COR-L47 (cell line): ENCODE results near the gene COL18A1.
"Not testable (repeated sequence)": the region's sequence is repeated elsewhere in the genome, so short reads cannot be mapped to it uniquely, and the experiment has no call there.

Experiments
- DNase-seq: peaks from one replicate; lab custom pipeline; 2025; lab: John Stamatoyannopoulos, UW

COL18A1 gene

DNA sequence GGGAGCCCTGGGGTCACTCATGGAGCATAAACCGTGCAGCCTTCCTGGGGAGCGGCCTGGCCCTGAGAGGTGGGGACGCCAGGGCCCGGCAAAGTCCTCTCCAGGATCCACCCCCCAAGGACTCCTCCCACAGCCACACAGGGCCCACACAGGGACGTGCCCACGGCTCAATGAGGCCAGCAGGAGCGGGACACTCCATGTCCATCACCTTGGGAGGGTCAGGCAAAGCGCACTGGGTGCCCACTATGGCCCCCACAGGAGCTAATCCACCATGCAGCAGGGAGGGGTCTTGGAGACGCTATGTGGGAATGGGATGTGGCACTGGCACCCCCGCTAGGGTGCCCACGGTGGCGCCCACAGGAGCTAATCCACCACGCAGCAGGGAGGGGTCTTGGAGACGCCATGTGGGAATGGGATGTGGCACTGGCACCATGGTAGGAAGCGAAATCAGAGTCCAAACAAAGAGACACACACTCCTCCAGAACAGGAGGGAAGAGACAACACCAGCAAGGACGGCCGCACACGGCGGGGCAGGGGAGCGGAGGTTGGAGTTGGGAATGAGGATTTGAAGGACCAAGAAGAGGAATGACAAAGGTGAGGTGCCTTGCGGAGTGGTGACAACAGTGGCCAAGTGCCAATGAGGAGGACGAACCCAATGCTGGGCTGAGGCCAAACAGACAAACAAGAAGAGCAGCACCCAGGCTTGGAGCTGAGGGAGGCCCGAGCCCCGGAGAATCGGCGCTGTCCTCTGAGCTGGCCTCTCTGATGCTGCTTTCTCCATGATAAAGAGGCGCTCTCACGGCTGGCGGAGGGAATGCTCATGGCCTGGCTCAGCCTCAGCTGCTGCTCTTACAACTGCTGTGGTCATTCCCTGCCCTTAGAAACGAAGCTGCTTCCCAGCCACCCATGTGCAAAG, 155.4 kb downstream of the COL18A1 start:
- DNase-seq, result no peak

DNA sequence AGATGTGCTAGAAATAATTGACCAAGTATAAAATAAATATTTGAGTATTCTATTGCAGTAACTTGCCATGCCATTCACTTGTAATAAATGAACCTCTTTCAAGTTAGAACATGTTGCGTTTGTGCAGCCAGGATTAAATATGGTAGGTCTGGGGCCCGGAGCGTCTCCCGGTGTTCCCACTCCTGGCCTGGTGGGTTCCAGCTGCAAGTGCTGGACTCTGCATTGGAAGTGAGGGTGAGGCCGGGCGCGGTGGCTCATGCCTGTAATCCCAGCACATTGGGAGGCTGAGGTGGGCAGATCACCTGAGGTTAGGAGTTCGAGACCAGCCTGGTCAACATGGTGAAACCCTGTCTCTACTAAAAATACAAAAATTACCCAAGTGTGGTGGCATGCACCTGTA, 156.3 kb downstream of the COL18A1 start:
- DNase-seq, result not testable (repeated sequence)

DNA sequence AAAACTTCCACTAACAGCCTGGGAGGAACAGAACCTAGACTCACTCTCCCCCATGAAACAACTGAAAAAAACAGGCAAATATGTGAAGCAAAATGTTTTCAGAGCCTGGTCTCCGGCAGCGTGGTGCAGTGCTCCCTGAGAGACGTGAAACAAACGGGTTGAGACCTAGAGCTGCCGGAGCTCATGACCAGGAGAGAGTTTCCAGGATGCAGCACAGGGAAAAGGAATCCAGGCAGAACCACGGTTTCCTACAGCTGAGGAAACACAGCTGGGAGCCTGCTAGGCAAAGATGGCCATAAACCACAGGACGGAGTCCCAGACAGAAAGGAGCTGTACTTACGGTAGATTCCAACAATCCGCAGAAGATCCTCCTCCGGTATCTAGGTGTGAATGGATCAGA, 157.4 kb downstream of the COL18A1 start:
- no peak for DNase-seq

DNA sequence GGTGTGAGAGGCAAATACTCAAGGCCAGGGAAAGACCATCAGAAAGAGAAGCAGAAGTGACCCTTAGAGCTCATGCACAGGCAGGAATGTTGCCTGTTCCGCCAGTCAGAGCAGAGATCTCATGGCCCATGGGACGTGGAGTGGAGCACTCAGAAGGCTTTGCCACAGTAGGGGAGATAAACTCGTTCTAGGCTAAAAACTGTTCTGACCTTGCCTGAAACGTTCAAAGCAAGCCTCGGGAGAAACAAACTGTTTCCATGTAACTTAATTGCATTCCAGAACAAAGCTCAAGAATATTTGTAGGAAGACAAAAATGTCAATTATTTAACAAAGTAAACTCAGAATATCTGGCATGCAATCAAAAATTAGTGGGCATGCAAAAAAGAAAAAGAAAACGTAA, 158.0 kb downstream of the COL18A1 start:
- no peak for DNase-seq
